Osteocyte (in vitro differentiated cells): Measurements from ENCODE around the gene ANTXRL. TPM values are rescaled to one million over a fixed set of nuclear protein-coding genes. Genes with fewer than 3 reads are reported as not detected.

Source experiments
- DNase-seq: peaks from one replicate; pipeline ENCODE4 v3.0.0; 2021; ENCODE audit warnings: mixed read lengths; ENCODE audit not compliant: unreplicated experiment; ENCODE audit errors: extremely low spot score
- H3K27ac Mint-ChIP-seq: one replicate; pipeline ENCODE4 v1.8.0; 2021; ENCODE audit warnings: mild to moderate bottlenecking, mixed read lengths; ENCODE audit not compliant: unreplicated experiment
- H3K27me3 Mint-ChIP-seq: one replicate; pipeline ENCODE4 v1.8.0; 2021; ENCODE audit warnings: mixed read lengths; ENCODE audit not compliant: unreplicated experiment
- H3K36me3 Mint-ChIP-seq: one replicate; pipeline ENCODE4 v1.8.0; 2021; ENCODE audit warnings: mixed read lengths; ENCODE audit not compliant: unreplicated experiment
- H3K4me1 Mint-ChIP-seq: one replicate; pipeline ENCODE4 v1.8.0; 2021; ENCODE audit warnings: mixed read lengths; ENCODE audit not compliant: unreplicated experiment
- H3K4me3 Mint-ChIP-seq: one replicate; pipeline ENCODE4 v1.8.0; 2021; ENCODE audit warnings: mild to moderate bottlenecking, moderate library complexity, mixed read lengths; ENCODE audit not compliant: unreplicated experiment
- H3K9me3 Mint-ChIP-seq: one replicate; pipeline ENCODE4 v1.8.0; 2021; ENCODE audit warnings: mixed read lengths; ENCODE audit not compliant: unreplicated experiment
- CTCF ChIP-seq: fragments of 200-600 bp; sonication (generic); IDR thresholded peaks from 2 replicates; pipeline ENCODE4 v1.5.0; 2021; ENCODE audit warnings: antibody characterized with exemption, mild to moderate bottlenecking, moderate library complexity
- total RNA-seq: library from RNA; stranded (reverse); gene quantifications from 2 replicates; pipeline ENCODE4 v1.2.1, GENCODE V29; 2021

Gene ANTXRL
- total RNA-seq, 1 donor from 2014 or later, result not detected

- Mint-ChIP-seq H3K27me3 (no peaks in the 10 kb centered on the region), H3K36me3 (no peaks in the 10 kb centered on the region), H3K4me3 (no peak overlapping the region), H3K4me1 (no peaks in the 10 kb centered on the region), H3K27ac (no peak overlapping the region), H3K9me3 (no peaks in the 10 kb centered on the region)
- no peak for DNase-seq
- TF ChIP-seq CTCF, result no peak
Observed at GRCh38 chr10:46296641-46297141, 9.9 kb downstream of the ANTXRL start.

- Mint-ChIP-seq H3K36me3 (no peaks in the 10 kb centered on the region), H3K4me3 (no peak overlapping the region), H3K9me3 (no peaks in the 10 kb centered on the region), H3K27me3 (no peaks in the 10 kb centered on the region), H3K27ac (no peak overlapping the region), H3K4me1 (no peaks in the 10 kb centered on the region)
- no peak for TF ChIP-seq CTCF
- DNase-seq, result peak; percentile 66
Observed at GRCh38 chr10:46297406-46298204, 10.8 kb downstream of the ANTXRL start.

- no peak for TF ChIP-seq CTCF
- Mint-ChIP-seq H3K36me3 (no peaks in the 10 kb centered on the region), H3K4me1 (no peaks in the 10 kb centered on the region), H3K9me3 (no peaks in the 10 kb centered on the region), H3K27me3 (no peaks in the 10 kb centered on the region), H3K27ac (no peak overlapping the region), H3K4me3 (no peak overlapping the region)
- peak; percentile 44 for DNase-seq
Observed at GRCh38 chr10:46298477-46299285, 11.9 kb downstream of the ANTXRL start.

GRCh38 chr10:46299286-46299535 lies 12.4 kb downstream of the ANTXRL start:
- no peaks in the 10 kb centered on the region for H3K27me3 Mint-ChIP-seq
- no peak for TF ChIP-seq CTCF
- H3K4me3 Mint-ChIP-seq, result no peak overlapping the region
- DNase-seq, result peak; percentile 73
- no peak overlapping the region for H3K27ac Mint-ChIP-seq
- no peaks in the 10 kb centered on the region for H3K36me3 Mint-ChIP-seq
- H3K4me1 Mint-ChIP-seq, result no peaks in the 10 kb centered on the region
- H3K9me3 Mint-ChIP-seq, result no peaks in the 10 kb centered on the region
